T-helper 2 cell treated with Interferon-gamma antibody and Interleukin-4, amounts not matched to agents 5 μg/mL and 100 μg/mL, for 36 hours (primary cell): ENCODE results near the gene GNG7.
A peak's percentile ranks its signal among the peaks of the same experiment; 100 is the strongest.

Source experiments
- DNase-seq: peaks from one replicate; pipeline ENCODE4 v3.0.0; 2021; ENCODE audit warnings: low spot score
- H3K27ac Mint-ChIP-seq: one replicate; pipeline ENCODE4 v1.8.0; 2021; ENCODE audit warnings: mild to moderate bottlenecking, mixed read lengths
- H3K27me3 Mint-ChIP-seq: one replicate; pipeline ENCODE4 v1.8.0; 2021; ENCODE audit warnings: low read depth, mixed read lengths
- H3K36me3 Mint-ChIP-seq: one replicate; pipeline ENCODE4 v1.8.0; 2021; ENCODE audit warnings: low read depth, mixed read lengths
- H3K4me1 Mint-ChIP-seq: one replicate; pipeline ENCODE4 v1.8.0; 2021; ENCODE audit warnings: low read depth, mixed read lengths
- H3K4me3 Mint-ChIP-seq: one replicate; pipeline ENCODE4 v1.8.0; 2022; ENCODE audit warnings: mild to moderate bottlenecking, moderate library complexity, mixed read lengths
- H3K9me3 Mint-ChIP-seq: one replicate; pipeline ENCODE4 v1.8.0; 2021; ENCODE audit warnings: mixed read lengths

Gene GNG7

GRCh38 chr19:2702170-2703076, at the start of gene GNG7:
TSS of gene GNG7 (minus strand) at chr19:2702694. CDS start at chr19:2520688, 182,006 bp downstream.
- peaks cover 5% of the 10 kb centered on the region for H3K4me1 Mint-ChIP-seq
- peak within 1 kb of the TSS; percentile 61 for H3K4me3 Mint-ChIP-seq
- H3K36me3 Mint-ChIP-seq, result no peaks in the 10 kb centered on the region
- peak; percentile 92 for DNase-seq
- H3K9me3 Mint-ChIP-seq, result no peaks in the 10 kb centered on the region
- H3K27me3 Mint-ChIP-seq, result peaks cover 8% of the 10 kb centered on the region
- H3K27ac Mint-ChIP-seq, result no peak within 1 kb of the TSS

- no peak overlapping the region for H3K27ac Mint-ChIP-seq
- H3K9me3 Mint-ChIP-seq, result no peaks in the 10 kb centered on the region
- H3K4me1 Mint-ChIP-seq, result no peaks in the 10 kb centered on the region
- no peak overlapping the region for H3K4me3 Mint-ChIP-seq
- H3K27me3 Mint-ChIP-seq, result no peaks in the 10 kb centered on the region
- peaks cover 3% of the 10 kb centered on the region for H3K36me3 Mint-ChIP-seq
- no peak for DNase-seq
Observed at GRCh38 chr19:2751438-2751830, 48.9 kb upstream of the GNG7 start.

DNA sequence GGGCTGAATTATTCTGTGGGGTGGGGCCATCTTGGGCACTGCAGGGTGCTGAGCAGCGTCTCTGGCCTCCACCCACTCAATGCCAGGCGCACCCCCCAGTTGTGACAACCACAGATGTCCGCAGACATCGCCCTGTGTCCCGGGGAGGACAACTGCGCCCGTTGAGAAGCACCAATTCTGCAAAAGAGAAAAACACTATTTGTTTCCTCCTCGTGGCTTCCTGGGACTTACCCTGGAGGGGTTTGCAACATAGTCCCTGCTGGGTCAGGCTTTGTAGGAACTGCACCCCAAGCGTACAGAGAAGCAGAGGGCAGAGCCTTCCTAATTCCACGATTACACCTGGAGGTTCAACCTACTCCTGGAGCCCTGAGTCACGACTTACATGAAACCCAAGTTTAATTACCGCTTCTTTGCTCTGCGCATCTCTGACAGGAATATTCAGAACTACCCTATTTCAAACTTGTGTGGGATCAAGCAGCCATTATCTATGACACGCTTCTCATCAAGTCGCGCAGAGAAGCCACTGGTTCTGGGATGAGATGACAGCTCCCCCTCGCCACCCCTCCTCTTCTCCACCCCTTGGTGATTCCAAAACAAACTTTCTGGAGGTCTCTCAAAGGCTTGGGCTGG, 48.4 kb upstream of the GNG7 start:
- Mint-ChIP-seq H3K36me3 (peaks cover 3% of the 10 kb centered on the region), H3K27ac (no peak overlapping the region), H3K4me1 (no peaks in the 10 kb centered on the region), H3K27me3 (no peaks in the 10 kb centered on the region), H3K9me3 (no peaks in the 10 kb centered on the region), H3K4me3 (no peak overlapping the region)
- no peak for DNase-seq

- H3K4me3 Mint-ChIP-seq, result no peak overlapping the region
- H3K27me3 Mint-ChIP-seq, result peaks cover 13% of the 10 kb centered on the region
- H3K9me3 Mint-ChIP-seq, result no peaks in the 10 kb centered on the region
- no peaks in the 10 kb centered on the region for H3K36me3 Mint-ChIP-seq
- no peak for DNase-seq
- no peak overlapping the region for H3K27ac Mint-ChIP-seq
- H3K4me1 Mint-ChIP-seq, result no peaks in the 10 kb centered on the region
Observed at GRCh38 chr19:2747349-2747748, 44.9 kb upstream of the GNG7 start.

GRCh38 chr19:2744113-2744512, 41.6 kb upstream of the GNG7 start:
- peaks cover 15% of the 10 kb centered on the region for H3K27me3 Mint-ChIP-seq
- peaks cover 6% of the 10 kb centered on the region for H3K4me1 Mint-ChIP-seq
- H3K27ac Mint-ChIP-seq, result no peak overlapping the region
- no peak overlapping the region for H3K4me3 Mint-ChIP-seq
- H3K36me3 Mint-ChIP-seq, result no peaks in the 10 kb centered on the region
- no peak for DNase-seq
- no peaks in the 10 kb centered on the region for H3K9me3 Mint-ChIP-seq

- Mint-ChIP-seq H3K4me1 (peaks cover 12% of the 10 kb centered on the region), H3K4me3 (no peak overlapping the region), H3K36me3 (peaks cover 1% of the 10 kb centered on the region), H3K9me3 (no peaks in the 10 kb centered on the region), H3K27me3 (peaks cover 15% of the 10 kb centered on the region), H3K27ac (no peak overlapping the region)
- DNase-seq, result no peak
Observed at GRCh38 chr19:2743099-2743498, 40.6 kb upstream of the GNG7 start.

- Mint-ChIP-seq H3K27ac (no peak overlapping the region), H3K9me3 (no peaks in the 10 kb centered on the region), H3K36me3 (peaks cover 18% of the 10 kb centered on the region), H3K4me1 (peaks cover 12% of the 10 kb centered on the region), H3K27me3 (peaks cover 12% of the 10 kb centered on the region), H3K4me3 (peak overlapping the region; percentile 64)
- no peak for DNase-seq
Observed at GRCh38 chr19:2740314-2740656, 37.8 kb upstream of the GNG7 start.

DNA sequence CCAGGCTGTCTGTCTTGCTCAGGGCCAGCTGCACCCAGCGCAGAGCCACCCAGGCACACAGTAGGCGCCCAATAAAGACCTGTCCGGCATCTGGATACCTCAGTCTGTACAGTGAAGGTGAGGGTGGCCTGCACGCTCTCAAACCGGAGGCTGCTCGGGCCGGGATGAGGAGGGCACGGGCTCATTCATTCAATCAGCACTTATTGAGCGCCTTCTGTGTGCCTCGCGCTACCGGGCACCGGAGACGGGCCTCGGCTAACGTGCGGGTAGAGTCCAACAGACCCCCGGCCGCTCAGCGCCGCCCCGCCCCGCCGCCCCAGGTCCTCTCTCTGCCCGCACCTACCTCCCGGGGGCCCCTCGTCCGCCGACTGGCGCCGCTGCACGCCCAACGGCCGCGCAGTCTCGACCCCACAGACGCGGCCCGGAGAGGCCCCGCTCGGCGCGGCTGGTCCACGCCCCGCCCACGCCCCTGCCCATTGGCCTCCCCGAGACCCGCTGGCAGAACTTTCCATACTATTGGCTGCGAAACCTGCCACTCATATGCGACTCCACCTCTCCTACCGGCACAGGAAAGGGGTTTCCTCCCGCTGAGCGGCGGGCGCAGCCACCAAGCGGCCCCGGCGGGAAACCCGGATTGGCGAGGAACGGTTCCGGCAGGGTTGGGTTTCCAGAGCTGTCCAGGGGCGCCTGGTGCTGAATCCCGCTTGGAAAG, 37.3 kb upstream of the GNG7 start, which contains the start of gene SLC39A3:
Gene SLC39A3, minus strand, starts transcription at position 416 of the 712 bp plus-strand sequence. CDS start 2,760 bp downstream, outside the sequence.
- Mint-ChIP-seq H3K27me3 (peaks cover 12% of the 10 kb centered on the region), H3K9me3 (no peaks in the 10 kb centered on the region), H3K4me1 (peaks cover 12% of the 10 kb centered on the region), H3K36me3 (peaks cover 20% of the 10 kb centered on the region), H3K4me3 (peak within 1 kb of the TSS; percentile 93), H3K27ac (peak within 1 kb of the TSS; percentile 83)
- DNase-seq, result peak; percentile 97

DNA sequence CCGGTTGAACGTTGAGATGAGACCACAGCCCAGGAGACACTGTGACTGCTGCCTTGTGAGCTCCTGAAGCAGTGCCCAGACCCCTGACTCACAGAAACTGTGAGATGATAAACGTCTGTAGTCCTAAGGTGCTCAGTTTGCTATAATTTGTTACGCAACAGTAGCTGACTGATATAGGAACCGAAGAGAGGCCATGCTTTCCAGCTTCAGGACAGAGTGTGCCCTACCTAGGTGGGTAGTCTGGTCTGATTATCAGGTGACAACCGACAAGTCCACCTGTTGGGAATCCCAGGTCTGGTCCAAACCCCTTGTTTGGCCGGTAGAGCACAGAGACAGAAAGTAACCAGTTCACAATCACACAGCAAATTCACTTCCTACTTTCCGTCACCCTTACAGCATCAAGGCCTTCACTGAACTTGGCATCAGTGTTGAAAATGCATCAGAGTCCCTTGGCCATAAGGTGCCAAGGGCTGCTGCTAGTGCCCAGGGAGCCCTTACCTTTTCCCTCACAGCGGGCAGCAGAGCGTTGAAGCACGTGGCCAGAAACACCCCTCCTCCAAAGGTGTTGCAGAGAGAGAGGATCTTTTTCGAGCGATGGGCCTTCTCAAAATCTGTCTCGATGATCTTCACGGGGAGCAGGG, 34.2 kb upstream of the GNG7 start:
- Mint-ChIP-seq H3K4me3 (peak overlapping the region; percentile 21), H3K27ac (no peak overlapping the region), H3K27me3 (peaks cover 2% of the 10 kb centered on the region), H3K36me3 (peaks cover 30% of the 10 kb centered on the region), H3K4me1 (peaks cover 12% of the 10 kb centered on the region), H3K9me3 (no peaks in the 10 kb centered on the region)
- no peak for DNase-seq

DNA sequence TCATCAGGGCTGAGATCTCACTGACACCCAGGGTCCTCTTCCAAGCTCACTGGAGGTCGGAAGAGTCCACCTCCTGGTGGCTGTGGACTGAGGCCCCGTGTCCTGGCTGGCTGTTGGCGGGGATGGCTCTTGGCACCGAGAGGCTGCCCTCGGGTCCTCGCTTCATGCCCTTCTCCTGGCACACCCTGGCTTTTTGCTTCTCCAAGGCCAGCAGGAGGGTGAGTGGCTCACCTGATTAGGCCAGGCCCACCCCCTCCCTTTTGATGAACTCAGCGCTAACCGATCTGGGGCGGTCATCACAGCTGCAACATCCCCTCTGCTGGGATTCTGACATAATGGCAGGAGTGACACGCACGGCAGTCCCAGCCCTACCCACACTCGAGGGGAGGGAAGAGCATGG, 32.9 kb upstream of the GNG7 start:
- peaks cover 12% of the 10 kb centered on the region for H3K4me1 Mint-ChIP-seq
- DNase-seq, result no peak
- no peak overlapping the region for H3K27ac Mint-ChIP-seq
- no peaks in the 10 kb centered on the region for H3K9me3 Mint-ChIP-seq
- no peaks in the 10 kb centered on the region for H3K27me3 Mint-ChIP-seq
- H3K4me3 Mint-ChIP-seq, result no peak overlapping the region
- H3K36me3 Mint-ChIP-seq, result peaks cover 30% of the 10 kb centered on the region

DNA sequence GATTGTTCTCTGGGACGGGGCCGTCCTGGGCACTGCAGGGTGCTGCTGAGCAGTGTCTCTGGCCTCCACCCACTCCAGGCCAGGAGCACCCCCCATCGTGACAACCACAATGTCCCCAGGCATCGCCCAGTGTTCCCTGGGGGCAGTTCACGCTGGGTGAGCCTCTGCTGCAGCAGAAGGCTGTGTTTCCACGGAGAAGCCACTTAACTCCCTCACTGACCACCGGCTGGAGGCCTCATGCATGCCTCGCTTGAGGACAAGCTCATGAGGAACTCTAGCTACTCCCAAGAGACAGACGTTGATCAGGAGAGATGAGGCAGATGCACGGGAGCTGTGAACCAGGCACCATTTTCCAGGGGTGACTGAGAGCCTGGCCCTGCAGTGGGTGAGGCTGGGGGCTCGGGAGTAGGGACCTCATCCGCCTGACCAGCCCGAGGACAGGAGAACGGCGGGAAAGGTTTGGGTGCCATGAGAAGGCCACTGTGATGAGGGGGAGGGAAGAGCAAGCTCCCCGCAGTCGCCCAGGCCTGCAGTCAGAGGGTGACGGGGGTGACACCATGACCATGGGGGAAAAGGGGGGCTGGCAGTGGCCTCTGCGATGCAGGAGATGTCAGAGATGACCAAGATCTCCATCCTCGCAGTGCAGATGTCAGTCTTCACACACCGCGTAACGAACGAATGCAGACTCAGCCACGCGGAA, 32.2 kb upstream of the GNG7 start:
- Mint-ChIP-seq H3K27me3 (no peaks in the 10 kb centered on the region), H3K4me1 (peaks cover 9% of the 10 kb centered on the region), H3K27ac (no peak overlapping the region), H3K36me3 (peaks cover 30% of the 10 kb centered on the region), H3K4me3 (no peak overlapping the region), H3K9me3 (no peaks in the 10 kb centered on the region)
- no peak for DNase-seq

- H3K4me3 Mint-ChIP-seq, result no peak overlapping the region
- peaks cover 5% of the 10 kb centered on the region for H3K4me1 Mint-ChIP-seq
- no peaks in the 10 kb centered on the region for H3K27me3 Mint-ChIP-seq
- no peak for DNase-seq
- no peaks in the 10 kb centered on the region for H3K9me3 Mint-ChIP-seq
- H3K36me3 Mint-ChIP-seq, result peaks cover 30% of the 10 kb centered on the region
- H3K27ac Mint-ChIP-seq, result no peak overlapping the region
Observed at GRCh38 chr19:2733930-2734588, 31.6 kb upstream of the GNG7 start.

GRCh38 chr19:2732883-2733282, 30.4 kb upstream of the GNG7 start:
- no peak overlapping the region for H3K4me3 Mint-ChIP-seq
- no peaks in the 10 kb centered on the region for H3K4me1 Mint-ChIP-seq
- H3K9me3 Mint-ChIP-seq, result no peaks in the 10 kb centered on the region
- no peak overlapping the region for H3K27ac Mint-ChIP-seq
- peaks cover 29% of the 10 kb centered on the region for H3K36me3 Mint-ChIP-seq
- no peaks in the 10 kb centered on the region for H3K27me3 Mint-ChIP-seq
- DNase-seq, result no peak
